B cell (primary cell): Measurements from ENCODE around the gene KIAA0586. TPM values are rescaled to one million over a fixed set of nuclear protein-coding genes. Genes with fewer than 3 reads are reported as not detected.

Experiments used
- ATAC-seq: fragments of 200-7000 bp; cut with Tn5 transposase; one replicate; pipeline ENCODE4 v1.10.0; 2021; ENCODE audit warnings: low read depth, mild to moderate bottlenecking, moderate number of reproducible peaks, moderate library complexity
- CTCF ChIA-PET: fragments of 350-600 bp; sonication (Branson Sonifier 250); formaldehyde crosslinking; loops from one replicate; lab custom pipeline; 2021; ENCODE audit warnings: antibody characterized with exemption, inconsistent platforms; lab: Charles Lee
- POLR2A ChIA-PET: fragments of 350-600 bp; sonication (Branson Sonifier 250); formaldehyde crosslinking; loops from one replicate; lab custom pipeline; 2021; ENCODE audit warnings: antibody characterized with exemption; lab: Charles Lee
- DNase-seq: peaks from one replicate; pipeline ENCODE4 v3.0.0; 2013
- H2AFZ ChIP-seq: 2 replicates; pipeline ENCODE4 v1.6.1; 2012; ENCODE audit warnings: mild to moderate bottlenecking, low read depth, low read length; ENCODE audit not compliant: insufficient read depth, poor library complexity, severe bottlenecking
- H3K27ac ChIP-seq, 2 donors: 1 replicate in 1 of 2; 2 replicates in 1 of 2; pipeline ENCODE4 v1.5.1; 2012 to 2013; ENCODE audit warnings: low read length in 2 of 2, mild to moderate bottlenecking in 2 of 2, moderate library complexity in 1 of 2
- H3K27me3 ChIP-seq, 4 experiments: fragments of 200-600 bp in 1 of 4; sonication (generic) in 1 of 4; replicated peaks in 1 of 4; 1 replicate in 2 of 4; 2 replicates in 2 of 4; pipeline versions ENCODE4 v1.6.1 to v1.7.0; 2013 to 2016; ENCODE audit warnings: low read length in 3 of 4, mild to moderate bottlenecking in 2 of 4, mixed read lengths in 1 of 4, moderate library complexity in 1 of 4; ENCODE audit not compliant: insufficient read depth in 4 of 4, control insufficient read depth in 3 of 4; ENCODE audit errors: control extremely low read depth in 1 of 4
- H3K36me3 ChIP-seq, 2 experiments: replicated peaks in 1 of 2; 1 replicate in 1 of 2; 2 replicates in 1 of 2; pipeline versions ENCODE4 v1.6.1 to v1.7.1; 2013; ENCODE audit warnings: low read length in 1 of 2; ENCODE audit not compliant: insufficient read depth in 2 of 2, control insufficient read depth in 1 of 2; ENCODE audit errors: control extremely low read depth in 1 of 2, extremely low read depth in 1 of 2
- H3K4me1 ChIP-seq, 2 donors: fragments of 200-600 bp in 1 of 2; sonication (generic) in 1 of 2; 1 replicate in 1 of 2; 2 replicates in 1 of 2; pipeline versions ENCODE4 v1.5.1 to v1.6.1; 2013 to 2017; ENCODE audit warnings: low read length in 2 of 2; ENCODE audit not compliant: control insufficient read depth in 2 of 2, insufficient read depth in 2 of 2
- H3K4me2 ChIP-seq: replicated peaks from 2 replicates; pipeline ENCODE3; 2012; ENCODE audit warnings: mild to moderate bottlenecking, low read depth, low read length; ENCODE audit not compliant: poor library complexity, severe bottlenecking
- H3K4me3 ChIP-seq, 5 experiments: fragments of 200-600 bp in 1 of 5; sonication (generic) in 1 of 5; 1 replicate in 3 of 5; 2 replicates in 2 of 5; pipeline versions ENCODE4 v1.5.1 to v1.7.0; 2011 to 2016; ENCODE audit warnings: low read length in 4 of 5, mild to moderate bottlenecking in 4 of 5, low read depth in 2 of 5, control low read depth in 1 of 5, moderate library complexity in 1 of 5; ENCODE audit not compliant: insufficient read depth in 1 of 5; ENCODE audit errors: control extremely low read depth in 1 of 5, extremely low read depth in 1 of 5
- H3K79me2 ChIP-seq: fragments of 200-600 bp; sonication (generic); one replicate; pipeline ENCODE4 v1.6.0; 2016; ENCODE audit warnings: low read length; ENCODE audit not compliant: control insufficient read depth, insufficient read depth
- H3K9ac ChIP-seq: fragments of 200-600 bp; sonication (generic); 2 replicates; pipeline ENCODE4 v1.6.1; 2017; ENCODE audit warnings: mild to moderate bottlenecking, low read length, moderate library complexity
- H3K9me3 ChIP-seq, 3 donors: one replicate each; pipeline versions ENCODE4 v1.6.1 to v1.7.1; 2013; ENCODE audit warnings: low read length in 2 of 3; ENCODE audit not compliant: control insufficient read depth in 2 of 3, insufficient read depth in 1 of 3; ENCODE audit errors: control extremely low read depth in 1 of 3
- H4K20me1 ChIP-seq: 2 replicates; pipeline ENCODE4 v1.6.0; 2012; ENCODE audit warnings: mild to moderate bottlenecking, low read length; ENCODE audit not compliant: insufficient read depth, control insufficient read depth, poor library complexity, severe bottlenecking
- H3K27ac Mint-ChIP-seq: one replicate; pipeline ENCODE4 v1.8.0; 2021; ENCODE audit warnings: mixed read lengths
- H3K27me3 Mint-ChIP-seq: one replicate; pipeline ENCODE4 v1.8.0; 2021; ENCODE audit warnings: mixed read lengths
- H3K4me1 Mint-ChIP-seq: one replicate; pipeline ENCODE4 v1.8.0; 2021; ENCODE audit warnings: mixed read lengths
- H3K4me3 Mint-ChIP-seq: one replicate; pipeline ENCODE4 v1.8.0; 2021; ENCODE audit warnings: mixed read lengths
- H3K9me3 Mint-ChIP-seq: one replicate; pipeline ENCODE4 v1.8.0; 2022; ENCODE audit warnings: mixed read lengths; ENCODE audit not compliant: insufficient read depth
- EZH2 ChIP-seq: IDR thresholded peaks from 2 replicates; pipeline ENCODE4 v1.6.1; 2012; ENCODE audit warnings: borderline replicate concordance, low read depth, mild to moderate bottlenecking, moderate library complexity, low read length; ENCODE audit not compliant: insufficient read depth, poor library complexity, severe bottlenecking
- WGBS: methylation state at CpG from one replicate; pipeline ENCODE4 v1.1.5; 2013; ENCODE audit warnings: missing lambda C conversion rate; ENCODE audit not compliant: insufficient coverage; 5-methylcytosine and 5-hydroxymethylcytosine counted together
- intact Hi-C: fragments of 100-400 bp; cut with micrococcal nuclease; formaldehyde crosslinking; loops from one replicate; pipeline ENCODE4 v1.10.0; 2022
- polyA plus RNA-seq: library from polyadenylated mRNA; depleted of rRNA; stranded (reverse); fragments of >200 nt; gene quantifications from 2 replicates; pipeline ENCODE4 v1.2.3, GENCODE V29; 2012
- total RNA-seq, 2 donors: library from RNA; stranded (reverse); fragments of 120-200 nt in 1 of 2; gene quantifications; 1 replicate in 1 of 2; 2 replicates in 1 of 2; pipeline versions ENCODE4 v1.2.3 to v1.2.4, GENCODE V29; 2013 to 2022
- TF ChIP-seq, protein P1 (sequence below): fragments of 200-600 bp; IDR thresholded peaks from one replicate; pipeline ENCODE4 v1.8.0; 2022; ENCODE audit warnings: antibody characterized with exemption, mild to moderate bottlenecking

KIAA0586 gene
- total and polyA plus RNA-seq, 2 donors (not counting 1 experiment from before 2014, with no cell fraction given), result 12.2 to 27.5 TPM

DNA sequence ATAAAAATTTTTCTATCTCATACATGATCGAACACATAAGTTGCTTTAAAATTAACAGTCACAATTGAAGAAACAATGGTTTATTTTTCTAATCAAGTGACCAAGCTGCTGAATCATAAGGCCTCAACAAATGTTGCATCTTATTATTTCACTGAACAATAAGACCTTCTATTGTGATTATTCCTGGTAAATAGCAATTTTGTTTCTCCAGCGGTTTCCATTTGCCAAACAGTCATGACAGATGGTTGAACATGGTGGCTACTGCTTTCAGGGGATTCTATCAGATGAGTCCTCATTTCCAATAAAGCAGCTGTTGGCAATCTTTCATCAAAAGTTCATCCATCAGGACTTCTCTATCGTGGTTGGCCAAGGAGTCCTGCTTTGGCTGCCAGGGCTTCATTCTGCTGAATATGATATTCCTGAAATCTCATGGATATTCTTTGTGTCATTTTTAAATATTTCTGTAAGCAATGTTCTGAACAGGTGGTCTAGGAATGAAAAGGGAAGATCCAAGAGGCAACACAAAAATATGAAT is 18.8 kb upstream of the KIAA0586 start:
- ChIA-PET POLR2A (no interaction called here), CTCF (no interaction called here)
- intact Hi-C loops, result no loop called here
- TF ChIP-seq EZH2, result no peak
- TF ChIP-seq, protein P1, sequence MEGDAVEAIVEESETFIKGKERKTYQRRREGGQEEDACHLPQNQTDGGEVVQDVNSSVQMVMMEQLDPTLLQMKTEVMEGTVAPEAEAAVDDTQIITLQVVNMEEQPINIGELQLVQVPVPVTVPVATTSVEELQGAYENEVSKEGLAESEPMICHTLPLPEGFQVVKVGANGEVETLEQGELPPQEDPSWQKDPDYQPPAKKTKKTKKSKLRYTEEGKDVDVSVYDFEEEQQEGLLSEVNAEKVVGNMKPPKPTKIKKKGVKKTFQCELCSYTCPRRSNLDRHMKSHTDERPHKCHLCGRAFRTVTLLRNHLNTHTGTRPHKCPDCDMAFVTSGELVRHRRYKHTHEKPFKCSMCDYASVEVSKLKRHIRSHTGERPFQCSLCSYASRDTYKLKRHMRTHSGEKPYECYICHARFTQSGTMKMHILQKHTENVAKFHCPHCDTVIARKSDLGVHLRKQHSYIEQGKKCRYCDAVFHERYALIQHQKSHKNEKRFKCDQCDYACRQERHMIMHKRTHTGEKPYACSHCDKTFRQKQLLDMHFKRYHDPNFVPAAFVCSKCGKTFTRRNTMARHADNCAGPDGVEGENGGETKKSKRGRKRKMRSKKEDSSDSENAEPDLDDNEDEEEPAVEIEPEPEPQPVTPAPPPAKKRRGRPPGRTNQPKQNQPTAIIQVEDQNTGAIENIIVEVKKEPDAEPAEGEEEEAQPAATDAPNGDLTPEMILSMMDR, result no peak
- no peak overlapping the region for H3K4me3 ChIP-seq
- Mint-ChIP-seq H3K4me1 (no peaks in the 10 kb centered on the region), H3K4me3 (no peak overlapping the region), H3K9me3 (no peaks in the 10 kb centered on the region), H3K27ac (no peak overlapping the region), H3K27me3 (no peaks in the 10 kb centered on the region)
- H2AFZ ChIP-seq, result no peak overlapping the region
- H3K36me3 ChIP-seq, result peaks cover 5 to 27% of the 10 kb centered on the region in 2 experiments
- peaks cover 5% of the 10 kb centered on the region for H3K79me2 ChIP-seq
- no peak overlapping the region for H3K9ac ChIP-seq
- H3K27me3 ChIP-seq, result no peaks in the 10 kb centered on the region
- H3K4me1 ChIP-seq, result no peaks in the 10 kb centered on the region
- H4K20me1 ChIP-seq, result no peaks in the 10 kb centered on the region
- H3K27ac ChIP-seq, result no peak overlapping the region
- WGBS, result no CpG with 5 or more reads among the region's 3 CpGs
- DNase-seq (no peak), ATAC-seq (no peak)
- H3K4me2 ChIP-seq, result no peak overlapping the region
- H3K9me3 ChIP-seq, result no peaks in the 10 kb centered on the region

DNA sequence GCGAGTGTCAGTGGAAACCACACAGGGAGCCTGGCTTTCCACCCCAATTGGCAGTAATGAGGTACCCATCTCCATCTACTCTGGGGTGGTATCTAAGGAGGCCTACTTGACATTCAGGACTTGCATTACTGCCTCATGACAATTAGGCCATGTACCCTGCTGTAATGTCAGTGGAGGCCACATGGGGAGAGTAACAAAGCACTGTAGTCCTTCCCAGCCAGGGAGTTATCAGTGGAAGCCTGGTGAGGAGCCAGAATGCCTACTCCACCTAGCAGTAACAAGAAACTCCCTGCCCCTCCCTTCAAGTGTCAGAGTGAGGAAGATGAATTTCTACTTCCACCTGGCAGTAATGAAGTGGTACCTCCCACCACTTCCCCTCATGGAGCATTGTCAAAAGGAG is 12.7 kb upstream of the KIAA0586 start:
- Mint-ChIP-seq H3K4me3 (no peak overlapping the region), H3K9me3 (no peaks in the 10 kb centered on the region), H3K27me3 (no peaks in the 10 kb centered on the region), H3K4me1 (peaks cover 13% of the 10 kb centered on the region), H3K27ac (no peak overlapping the region)
- no CpG with 5 or more reads among the region's 1 CpG for WGBS
- ChIA-PET CTCF (no interaction called here), POLR2A (no interaction called here)
- no peaks in the 10 kb centered on the region for H4K20me1 ChIP-seq
- peaks cover 8 to 39% of the 10 kb centered on the region in 2 experiments for H3K36me3 ChIP-seq
- H2AFZ ChIP-seq, result no peak overlapping the region
- H3K9me3 ChIP-seq, result no peaks in the 10 kb centered on the region
- intact Hi-C loops, result no loop called here
- peaks cover 0 to 3% of the 10 kb centered on the region in 2 donors for H3K4me1 ChIP-seq
- no peaks in the 10 kb centered on the region for H3K27me3 ChIP-seq
- H3K4me2 ChIP-seq, result no peak overlapping the region
- H3K4me3 ChIP-seq, result no peak overlapping the region
- no peak overlapping the region for H3K9ac ChIP-seq
- TF ChIP-seq, protein P1, result no peak
- TF ChIP-seq EZH2, result no peak
- DNase-seq (no peak), ATAC-seq (no peak)
- H3K79me2 ChIP-seq, result peaks cover 32% of the 10 kb centered on the region
- H3K27ac ChIP-seq, result no peak overlapping the region
